K562 (cell line): ENCODE data around the gene RBKS. TPM values are rescaled to one million over a fixed set of nuclear protein-coding genes. Genes with fewer than 3 reads are reported as not detected.

Experiments
- ATAC-seq: fragments of 200-7000 bp; cut with Tn5 transposase; 3 replicates; pipeline ENCODE4 v1.9.1; 2020; ENCODE audit warnings: moderate library complexity
- BruUV-seq: library from RNA; stranded (reverse); fragments of 400-500 nt; replicated peaks from 2 replicates; lab custom pipeline; 2021; lab: Mats Ljungman, UMichigan
- CTCF ChIA-PET: fragments of 300-600 bp; formaldehyde crosslinking; extraction: SDS; loops from one replicate; lab custom pipeline; 2021; ENCODE audit warnings: low intra/inter-chr PET ratio; lab: Yijun Ruan, JAX
- POLR2A ChIA-PET: fragments of 300-600, 350-650 bp; sonication (Branson Sonifier 250); formaldehyde crosslinking; extraction: SDS; loops from one replicate; lab custom pipeline; 2021; ENCODE audit warnings: antibody characterized with exemption, inconsistent platforms; lab: Yijun Ruan, JAX
- DNase-seq, 4 experiments: peaks; one replicate each; pipeline versions ENCODE4 v3.0.0 to v3.0.0-alpha.2; 2011 to 2018; ENCODE audit warnings: low spot score in 3 of 4, mixed read lengths in 3 of 4; ENCODE audit errors: extremely low read depth in 1 of 4
- FAIRE-seq: peaks from 2 replicates; lab custom pipeline; 2011; peaks lifted over from hg19 to GRCh38; lab: Jason Lieb, UNC
- H2AFZ ChIP-seq: 2 replicates; pipeline ENCODE4 v1.6.0; 2011; ENCODE audit warnings: low read depth, low read length, control low read depth, inconsistent platforms
- H3K27ac ChIP-seq: fragments of 200-600 bp; 3 replicates; pipeline ENCODE4 v1.8.0; 2011; ENCODE audit warnings: low read depth, mild to moderate bottlenecking, control low read depth, inconsistent platforms, low read length, moderate library complexity, mixed read lengths; ENCODE audit errors: extremely low read depth
- H3K27me3 ChIP-seq, 2 experiments: fragments of 300-600 bp in 1 of 2; 2 replicates in 1 of 2; 3 replicates in 1 of 2; pipeline versions ENCODE4 v1.6.0 to v1.8.0; 2011; ENCODE audit warnings: inconsistent platforms in 2 of 2, low read length in 2 of 2, mild to moderate bottlenecking in 1 of 2, mixed read lengths in 1 of 2, moderate library complexity in 1 of 2; ENCODE audit not compliant: control insufficient read depth in 2 of 2, insufficient read depth in 2 of 2
- H3K36me3 ChIP-seq: fragments of 300-600 bp; 3 replicates; pipeline ENCODE4 v1.8.0; 2011; ENCODE audit warnings: mild to moderate bottlenecking, low read length, inconsistent platforms; ENCODE audit not compliant: control insufficient read depth, insufficient read depth
- H3K4me1 ChIP-seq, 2 experiments: fragments of 200-600 bp in 1 of 2; replicated peaks in 1 of 2; 2 replicates in 1 of 2; 3 replicates in 1 of 2; pipeline versions ENCODE4 v1.5.1 to v1.8.0; 2011; ENCODE audit warnings: inconsistent platforms in 2 of 2, low read length in 2 of 2, mild to moderate bottlenecking in 1 of 2, mixed read lengths in 1 of 2, moderate library complexity in 1 of 2; ENCODE audit not compliant: control insufficient read depth in 2 of 2, insufficient read depth in 2 of 2
- H3K4me2 ChIP-seq: 2 replicates; pipeline ENCODE4 v1.6.1; 2011; ENCODE audit warnings: low read length, control low read depth, inconsistent platforms, mixed read lengths; ENCODE audit not compliant: insufficient read depth
- H3K4me3 ChIP-seq: fragments of 200-600 bp; sonication (generic), shearing (Covaris generic); 2 replicates; pipeline ENCODE4 v1.5.1; 2016; ENCODE audit warnings: control low read depth, inconsistent platforms
- H3K79me2 ChIP-seq: fragments of 200-600 bp; 3 replicates; pipeline ENCODE4 v1.8.0; 2011; ENCODE audit warnings: low read length, inconsistent platforms; ENCODE audit not compliant: control insufficient read depth, insufficient read depth
- H3K9ac ChIP-seq, 2 experiments: 2 replicates each; pipeline versions ENCODE4 v1.6.0 to v1.6.1; 2011; ENCODE audit warnings: low read depth in 2 of 2, low read length in 2 of 2, control low read depth in 1 of 2, inconsistent platforms in 1 of 2, mild to moderate bottlenecking in 1 of 2, mixed read lengths in 1 of 2; ENCODE audit not compliant: insufficient read depth in 1 of 2
- H3K9me1 ChIP-seq: one replicate; pipeline ENCODE4 v1.6.0; 2011; ENCODE audit warnings: inconsistent platforms, mild to moderate bottlenecking, low read length, moderate library complexity; ENCODE audit not compliant: control insufficient read depth, insufficient read depth
- H3K9me3 ChIP-seq: replicated peaks from 2 replicates; pipeline ENCODE4 v1.5.1; 2011; ENCODE audit warnings: low read depth, low read length, inconsistent platforms; ENCODE audit not compliant: control insufficient read depth, insufficient read depth
- H4K20me1 ChIP-seq: replicated peaks from 2 replicates; pipeline ENCODE4 v1.6.1; 2011; ENCODE audit warnings: low read length, inconsistent platforms, mixed read lengths; ENCODE audit not compliant: control insufficient read depth, insufficient read depth
- ARID2 ChIP-seq: fragments of 450-650 bp; IDR thresholded peaks from 2 replicates; pipeline ENCODE4 v1.6.1; 2017; ENCODE audit warnings: antibody characterized with exemption, mild to moderate bottlenecking
- COPS2 ChIP-seq: fragments of 450-650 bp; conservative IDR thresholded peaks from 2 replicates; pipeline ENCODE4 v1.6.1; 2016; ENCODE audit warnings: mild to moderate bottlenecking, moderate library complexity
- CREB3 ChIP-seq: fragments of 450-650 bp; conservative IDR thresholded peaks from 2 replicates; pipeline ENCODE4 v1.6.1; 2016; ENCODE audit warnings: missing genetic modification characterization, low read depth, mild to moderate bottlenecking, missing compliant biosample characterization, moderate library complexity
- ETV1 ChIP-seq: fragments of 450-650 bp; conservative IDR thresholded peaks from 2 replicates; pipeline ENCODE4 v1.6.1; 2016; ENCODE audit warnings: missing genetic modification characterization, control low read depth, low read depth, missing compliant biosample characterization
- FOSL1 ChIP-seq: fragments of 200-800 bp; sonication (Bioruptor generic); conservative IDR thresholded peaks from 2 replicates; pipeline ENCODE4 v1.6.1; 2016; ENCODE audit warnings: missing genetic modification characterization, missing compliant biosample characterization
- MAX ChIP-seq: sonication (generic); formaldehyde crosslinking; IDR thresholded peaks from 2 replicates; pipeline ENCODE4 v1.9.0; 2022; ENCODE audit warnings: mild to moderate bottlenecking, missing genetic modification reagents
- MBD2 ChIP-seq: sonication (generic); IDR thresholded peaks from 2 replicates; pipeline ENCODE4 v1.6.1; 2016; ENCODE audit warnings: low read depth, borderline replicate concordance
- NCOA4 ChIP-seq: fragments of 450-650 bp; IDR thresholded peaks from 2 replicates; pipeline ENCODE4 v1.6.1; 2018; ENCODE audit warnings: mild to moderate bottlenecking; ENCODE audit not compliant: partially characterized antibody
- SETDB1 ChIP-seq: IDR thresholded peaks from one replicate; pipeline ENCODE4 v1.6.1; 2012; ENCODE audit warnings: low read length, control low read depth, inconsistent platforms
- SMARCB1 ChIP-seq: IDR thresholded peaks from 2 replicates; pipeline ENCODE4 v1.6.1; 2011; ENCODE audit warnings: improper control_type of control experiment, low read depth; ENCODE audit not compliant: insufficient read length
- STAT6 ChIP-seq: sonication (generic); formaldehyde crosslinking; IDR thresholded peaks from 2 replicates; pipeline ENCODE4 v1.8.1; 2023; ENCODE audit warnings: mild to moderate bottlenecking, missing genetic modification reagents
- ZBTB12 ChIP-seq: fragments of 250-450 bp; sonication (Bioruptor Pico); IDR thresholded peaks from 2 replicates; pipeline ENCODE4 v1.4.0; 2020
- WGBS: fragments of 100-300 bp; shearing (Covaris generic); methylation state at CpG from one replicate; pipeline ENCODE4 v1.1.6; 2016; ENCODE audit warnings: low coverage, mixed read lengths; ENCODE audit not compliant: insufficient coverage; ENCODE audit errors: missing lambda C conversion rate; 5-methylcytosine and 5-hydroxymethylcytosine counted together
- in situ Hi-C: fragments of 300-500 bp; cut with MboI; formaldehyde crosslinking; loops from 4 replicates; pipeline ENCODE4 v1.15.0; 2018; ENCODE audit warnings: inconsistent platforms, mixed read lengths
- intact Hi-C: fragments of 100-400 bp; cut with micrococcal nuclease; formaldehyde crosslinking; loops from 2 replicates; pipeline ENCODE4 v1.14.2; 2022
- polyA plus RNA-seq, 8 experiments: library from polyadenylated mRNA; depleted of rRNA in 4 of 8; stranded (reverse) in 5 of 8; unstranded in 3 of 8; fragments of >200 nt; fragmentation: Nextera tagmentation in 2 of 8; fragmentation: Illumina TruSeq in 1 of 8; extraction: Ambion mirVana in 2 of 8; extraction: Trizol in 1 of 8; gene quantifications; 2 replicates each; pipeline versions ENCODE4 v1.2.1 to v1.2.3, GENCODE V29; 2011 to 2014; ENCODE audit warnings: inconsistent platforms in 1 of 8, missing spikeins in 1 of 8
- total RNA-seq, 7 experiments: library from RNA; depleted of rRNA in 6 of 7; stranded (reverse); fragments of >200 nt in 6 of 7; fragmentation: Illumina TruSeq in 2 of 7; extraction: Trizol in 2 of 7; gene quantifications; 2 replicates each; pipeline versions ENCODE4 v1.2.1 to v1.2.3, GENCODE V29; 2011 to 2021; ENCODE audit warnings: low replicate concordance in 1 of 7

RBKS gene
- total and polyA plus RNA-seq, 9 of the 15 experiments (the other 6 are each of a cell fraction or from before 2014, with no cell fraction given) = 0.06 to 0.39 (median 0.19) TPM

GRCh38 chr2:27814758-27815157, 75.4 kb downstream of the RBKS start:
- FAIRE-seq = no peak
- no peak overlapping the region for H2AFZ ChIP-seq
- no peaks in the 10 kb centered on the region for H4K20me1 ChIP-seq
- H3K4me1 ChIP-seq = no peaks in the 10 kb centered on the region
- no TSS peak for BruUV-seq
- 0% methylated on average over 1 of the region's 1 CpG for WGBS
- H3K9ac ChIP-seq = no peak overlapping the region
- H3K4me3 ChIP-seq = no peak overlapping the region
- H3K27ac ChIP-seq = no peak overlapping the region
- H3K4me2 ChIP-seq = no peak overlapping the region
- in situ Hi-C loops (no loop called here), intact Hi-C loops (no loop called here)
- H3K27me3 ChIP-seq = peaks cover 17 to 18% of the 10 kb centered on the region in 2 experiments
- TF ChIP-seq FOSL1 (tag) (no peak), NCOA4 (no peak), COPS2 (no peak), ARID2 (no peak), MBD2 (no peak), SMARCB1 (no peak), CREB3 (tag) (no peak), ETV1 (tag) (no peak), STAT6 (CRISPR knock-in tag) (no peak), SETDB1 (no peak), ZBTB12 (CRISPR knock-in tag) (no peak), MAX (no peak)
- DNase-seq = no peak
- CTCF ChIA-PET = no interaction called here
- ATAC-seq = no peak
- H3K79me2 ChIP-seq = no peaks in the 10 kb centered on the region
- H3K9me1 ChIP-seq = no peaks in the 10 kb centered on the region
- no peaks in the 10 kb centered on the region for H3K36me3 ChIP-seq
- H3K9me3 ChIP-seq = no peaks in the 10 kb centered on the region
- POLR2A ChIA-PET = interaction anchor here (0.7 kb wide), 1 partner anchor 16 kb away, joined by 3 read pairs; no protein-coding TSS in a partner anchor
